Loucy (cell line): ENCODE results near the gene ALCAM.

Experiments used
- H2AFZ ChIP-seq: fragments of 200-600 bp; sonication (generic); 2 replicates; pipeline ENCODE4 v1.6.0; 2016; ENCODE audit warnings: antibody characterized with exemption, mild to moderate bottlenecking, low read length, moderate library complexity
- H3F3A ChIP-seq: fragments of 200-600 bp; 2 replicates; pipeline ENCODE4 v1.6.0; 2016; ENCODE audit warnings: antibody characterized with exemption, low read depth, mild to moderate bottlenecking
- H3K27me3 ChIP-seq: fragments of 200-600 bp; sonication (generic); 2 replicates; pipeline ENCODE4 v1.6.1; 2014; ENCODE audit warnings: low read length, mild to moderate bottlenecking; ENCODE audit not compliant: insufficient read depth, poor library complexity, severe bottlenecking
- H3K36me3 ChIP-seq: fragments of 200-600 bp; sonication (generic); 2 replicates; pipeline ENCODE4 v1.6.1; 2016; ENCODE audit warnings: low read length; ENCODE audit not compliant: insufficient read depth
- H3K4me1 ChIP-seq: fragments of 200-600 bp; sonication (generic); 2 replicates; pipeline ENCODE4 v1.5.1; 2014; ENCODE audit warnings: low read length, mild to moderate bottlenecking; ENCODE audit not compliant: insufficient read depth, poor library complexity, severe bottlenecking
- H3K4me2 ChIP-seq: fragments of 200-600 bp; sonication (generic); 2 replicates; pipeline ENCODE4 v1.6.0; 2014; ENCODE audit warnings: antibody characterized with exemption, low read length, low read depth, mild to moderate bottlenecking; ENCODE audit not compliant: poor library complexity, severe bottlenecking
- H3K4me3 ChIP-seq: fragments of 200-600 bp; sonication (generic); 2 replicates; pipeline ENCODE4 v1.5.1; 2014; ENCODE audit warnings: low read length, mild to moderate bottlenecking, mixed read lengths; ENCODE audit not compliant: poor library complexity, severe bottlenecking
- H3K79me2 ChIP-seq: fragments of 200-600 bp; sonication (generic); 2 replicates; pipeline ENCODE4 v1.6.1; 2014; ENCODE audit warnings: low read length; ENCODE audit not compliant: insufficient read depth
- H3K9ac ChIP-seq: fragments of 200-600 bp; sonication (generic); 2 replicates; pipeline ENCODE4 v1.6.0; 2014; ENCODE audit warnings: mild to moderate bottlenecking, low read depth, low read length, moderate library complexity; ENCODE audit not compliant: poor library complexity, severe bottlenecking
- H3K9me2 ChIP-seq: fragments of 200-600 bp; sonication (generic); replicated peaks from 2 replicates; pipeline ENCODE4 v1.6.1; 2016; ENCODE audit warnings: low read depth, low read length, mixed read lengths
- H3K9me3 ChIP-seq: fragments of 200-600 bp; sonication (generic); 2 replicates; pipeline ENCODE4 v1.6.1; 2014; ENCODE audit warnings: mild to moderate bottlenecking, antibody characterized with exemption, low read length, low read depth; ENCODE audit not compliant: insufficient read depth
- H4K20me1 ChIP-seq: fragments of 200-600 bp; sonication (generic); 2 replicates; pipeline ENCODE4 v1.6.0; 2014; ENCODE audit warnings: antibody characterized with exemption, low read length, mild to moderate bottlenecking; ENCODE audit not compliant: insufficient read depth, poor library complexity, severe bottlenecking
- CTCF ChIP-seq: fragments of 200-600 bp; sonication (generic); conservative IDR thresholded peaks from 2 replicates; pipeline ENCODE4 v1.5.1; 2014; ENCODE audit warnings: mild to moderate bottlenecking, antibody characterized with exemption, low read length
- EZH2phosphoT487 ChIP-seq: fragments of 200-600 bp; IDR thresholded peaks from 2 replicates; pipeline ENCODE4 v1.6.1; 2018; ENCODE audit warnings: antibody characterized with exemption, mild to moderate bottlenecking, moderate library complexity, borderline replicate concordance

Gene ALCAM

DNA sequence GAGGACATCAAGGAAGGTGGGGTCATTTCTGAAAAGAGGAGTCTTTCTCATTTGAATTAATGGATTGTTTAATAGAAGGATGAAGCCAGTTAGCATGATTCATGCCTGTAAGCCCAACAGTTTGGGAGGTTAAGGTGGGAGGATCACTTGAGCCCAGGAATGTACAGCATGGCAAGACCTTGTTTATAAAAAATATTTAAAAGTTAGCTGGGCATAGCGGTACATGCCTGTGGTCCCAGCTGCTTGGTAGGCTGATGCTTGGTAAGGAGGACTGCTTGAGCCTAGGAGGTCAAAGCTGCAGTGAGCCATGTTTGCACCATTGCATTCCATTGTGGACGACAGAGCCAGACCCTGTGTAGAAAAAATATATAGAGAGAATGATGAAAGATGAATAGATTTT is 165.5 kb downstream of the ALCAM start:
- Histone ChIP-seq H3K4me2 (no peak overlapping the region), H3K4me3 (no peak overlapping the region), H2AFZ (no peak overlapping the region), H3K9me3 (no peaks in the 10 kb centered on the region), H3K36me3 (no peaks in the 10 kb centered on the region), H3K79me2 (no peaks in the 10 kb centered on the region), H3K9ac (no peak overlapping the region), H3K4me1 (no peaks in the 10 kb centered on the region), H3K9me2 (no peaks in the 10 kb centered on the region), H4K20me1 (no peaks in the 10 kb centered on the region), H3K27me3 (no peaks in the 10 kb centered on the region), H3F3A (no peaks in the 10 kb centered on the region)
- TF ChIP-seq CTCF (no peak), EZH2phosphoT487 (no peak)

GRCh38 chr3:105533960-105534359 is 167.3 kb downstream of the ALCAM start:
- H3K4me3 ChIP-seq = no peak overlapping the region
- no peaks in the 10 kb centered on the region for H3K9me3 ChIP-seq
- no peaks in the 10 kb centered on the region for H3K79me2 ChIP-seq
- H3K27me3 ChIP-seq = no peaks in the 10 kb centered on the region
- H3K9ac ChIP-seq = no peak overlapping the region
- no peaks in the 10 kb centered on the region for H4K20me1 ChIP-seq
- TF ChIP-seq EZH2phosphoT487 (no peak), CTCF (no peak)
- H3F3A ChIP-seq = no peaks in the 10 kb centered on the region
- no peak overlapping the region for H2AFZ ChIP-seq
- H3K9me2 ChIP-seq = no peaks in the 10 kb centered on the region
- H3K36me3 ChIP-seq = no peaks in the 10 kb centered on the region
- H3K4me2 ChIP-seq = no peak overlapping the region
- no peaks in the 10 kb centered on the region for H3K4me1 ChIP-seq

DNA sequence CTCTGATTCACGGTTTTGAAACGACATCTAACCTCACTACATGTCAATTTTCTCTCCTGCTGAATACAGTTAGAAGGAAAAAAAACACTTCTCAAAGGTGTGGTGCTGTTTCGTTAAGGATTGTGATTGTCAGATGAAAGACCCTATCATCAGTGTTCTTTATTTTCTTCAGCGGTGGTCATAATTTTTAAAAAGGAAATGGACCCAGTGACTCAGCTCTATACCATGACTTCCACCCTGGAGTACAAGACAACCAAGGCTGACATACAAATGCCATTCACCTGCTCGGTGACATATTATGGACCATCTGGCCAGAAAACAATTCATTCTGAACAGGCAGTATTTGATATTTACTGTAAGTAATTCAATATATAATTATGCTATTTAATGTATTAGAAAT is 167.8 kb downstream of the ALCAM start:
- H3K4me2 ChIP-seq = no peak overlapping the region
- no peak overlapping the region for H2AFZ ChIP-seq
- H3K79me2 ChIP-seq = no peaks in the 10 kb centered on the region
- no peaks in the 10 kb centered on the region for H4K20me1 ChIP-seq
- H3K9me3 ChIP-seq = no peaks in the 10 kb centered on the region
- no peaks in the 10 kb centered on the region for H3K9me2 ChIP-seq
- no peaks in the 10 kb centered on the region for H3F3A ChIP-seq
- no peak overlapping the region for H3K4me3 ChIP-seq
- H3K27me3 ChIP-seq = no peaks in the 10 kb centered on the region
- no peaks in the 10 kb centered on the region for H3K36me3 ChIP-seq
- TF ChIP-seq EZH2phosphoT487 (no peak), CTCF (no peak)
- H3K9ac ChIP-seq = no peak overlapping the region
- H3K4me1 ChIP-seq = no peaks in the 10 kb centered on the region
